Renal cortex interstitium (tissue), 11 donors: Measurements from ENCODE around the gene BCL2L15. TPM values are rescaled to one million over a fixed set of nuclear protein-coding genes. Genes with fewer than 3 reads are reported as not detected.

Source experiments
- DNase-seq, 11 donors: peaks; one replicate each; pipeline ENCODE4 v3.0.0-alpha.2; 2013; ENCODE audit warnings: low read depth in 9 of 11, low spot score in 4 of 11; ENCODE audit errors: extremely low read depth in 1 of 11
- polyA plus RNA-seq, 3 donors: library from polyadenylated mRNA; unstranded; fragments of 120-200 nt; gene quantifications; one replicate each; pipeline ENCODE4 v1.2.1, GENCODE V29; 2013; ENCODE audit not compliant: insufficient read length in 3 of 3

Gene BCL2L15
- polyA plus RNA-seq, 3 donors, result 0.47 to 1.2 (median 0.68) TPM

GRCh38 chr1:113913887-113914664, 26.7 kb upstream of the BCL2L15 start:
- no peak for DNase-seq

GRCh38 chr1:113913312-113913668, 25.9 kb upstream of the BCL2L15 start:
- no peak for DNase-seq

GRCh38 chr1:113912594-113913311, 25.4 kb upstream of the BCL2L15 start:
- DNase-seq, result peak in 2 of 11 donors; percentile 15 to 22

GRCh38 chr1:113905435-113905861, 18.1 kb upstream of the BCL2L15 start:
- DNase-seq, result peak in 3 of 11 donors; percentile 8 to 18 (median 9)

- DNase-seq, result peak; percentile 98 to 100 (median 100)
These were observed 17.5 kb upstream of the BCL2L15 start, which contains the start of the genes AP4B1 and DCLRE1B for GRCh38 chr1:113904674-113905434. Gene AP4B1 (minus strand): TSS chr1:113904799. CDS start chr1:113904717, 82 bp downstream. Gene DCLRE1B (plus strand): TSS chr1:113905326. CDS start chr1:113905587, 261 bp downstream.

- no peak for DNase-seq
These were observed 16.9 kb upstream of the BCL2L15 start for GRCh38 chr1:113904293-113904673.

- peak in 3 of 11 donors; percentile 5 to 15 (median 14) for DNase-seq
These were observed 16.3 kb upstream of the BCL2L15 start for GRCh38 chr1:113903501-113904292.

GRCh38 chr1:113901191-113901590, 13.8 kb upstream of the BCL2L15 start:
- no peak for DNase-seq

- DNase-seq, result no peak
These were observed 11.7 kb upstream of the BCL2L15 start for GRCh38 chr1:113899111-113899510.

GRCh38 chr1:113898241-113898814, 10.9 kb upstream of the BCL2L15 start:
- no peak for DNase-seq

- no peak for DNase-seq
These were observed 8.6 kb upstream of the BCL2L15 start for GRCh38 chr1:113895961-113896360.

GRCh38 chr1:113895098-113895497, 7.7 kb upstream of the BCL2L15 start:
- no peak for DNase-seq

- DNase-seq, result no peak
These were observed 5.9 kb upstream of the BCL2L15 start for GRCh38 chr1:113893267-113893666.

GRCh38 chr1:113891631-113892220, 4.3 kb upstream of the BCL2L15 start:
- no peak for DNase-seq

GRCh38 chr1:113890816-113891215, 3.4 kb upstream of the BCL2L15 start:
- no peak for DNase-seq

- DNase-seq, result no peak
These were observed 672 bp downstream of the BCL2L15 start for GRCh38 chr1:113886417-113887401.

- no peak for DNase-seq
These were observed 5.7 kb downstream of the BCL2L15 start for GRCh38 chr1:113881661-113882060.
